22Rv1 (cell line): ENCODE results near the gene P3H1.

Experiments used
- H3K27ac ChIP-seq: fragments of 450-650 bp; 2 replicates; pipeline ENCODE4 v1.5.1; 2017
- ZFX ChIP-seq: fragments of 450-650 bp; IDR thresholded peaks from 2 replicates; pipeline ENCODE4 v1.6.1; 2017; ENCODE audit warnings: antibody characterized with exemption, borderline replicate concordance
- TF ChIP-seq, protein P1 (sequence below): fragments of 450-650 bp; IDR thresholded peaks from 2 replicates; pipeline ENCODE4 v1.5.1; 2017; ENCODE audit warnings: mild to moderate bottlenecking

P3H1 gene

GRCh38 chr1:42738678-42739226, 28.1 kb downstream of the P3H1 start:
- TF ChIP-seq ZFX, result no peak
- TF ChIP-seq, protein P1, sequence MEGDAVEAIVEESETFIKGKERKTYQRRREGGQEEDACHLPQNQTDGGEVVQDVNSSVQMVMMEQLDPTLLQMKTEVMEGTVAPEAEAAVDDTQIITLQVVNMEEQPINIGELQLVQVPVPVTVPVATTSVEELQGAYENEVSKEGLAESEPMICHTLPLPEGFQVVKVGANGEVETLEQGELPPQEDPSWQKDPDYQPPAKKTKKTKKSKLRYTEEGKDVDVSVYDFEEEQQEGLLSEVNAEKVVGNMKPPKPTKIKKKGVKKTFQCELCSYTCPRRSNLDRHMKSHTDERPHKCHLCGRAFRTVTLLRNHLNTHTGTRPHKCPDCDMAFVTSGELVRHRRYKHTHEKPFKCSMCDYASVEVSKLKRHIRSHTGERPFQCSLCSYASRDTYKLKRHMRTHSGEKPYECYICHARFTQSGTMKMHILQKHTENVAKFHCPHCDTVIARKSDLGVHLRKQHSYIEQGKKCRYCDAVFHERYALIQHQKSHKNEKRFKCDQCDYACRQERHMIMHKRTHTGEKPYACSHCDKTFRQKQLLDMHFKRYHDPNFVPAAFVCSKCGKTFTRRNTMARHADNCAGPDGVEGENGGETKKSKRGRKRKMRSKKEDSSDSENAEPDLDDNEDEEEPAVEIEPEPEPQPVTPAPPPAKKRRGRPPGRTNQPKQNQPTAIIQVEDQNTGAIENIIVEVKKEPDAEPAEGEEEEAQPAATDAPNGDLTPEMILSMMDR, result no peak
- no peak overlapping the region for H3K27ac ChIP-seq

- TF ChIP-seq ZFX, result no peak
- TF ChIP-seq, protein P1, result no peak
- no peak overlapping the region for H3K27ac ChIP-seq
Measured at GRCh38 chr1:42737986-42738677, 28.7 kb downstream of the P3H1 start.

DNA sequence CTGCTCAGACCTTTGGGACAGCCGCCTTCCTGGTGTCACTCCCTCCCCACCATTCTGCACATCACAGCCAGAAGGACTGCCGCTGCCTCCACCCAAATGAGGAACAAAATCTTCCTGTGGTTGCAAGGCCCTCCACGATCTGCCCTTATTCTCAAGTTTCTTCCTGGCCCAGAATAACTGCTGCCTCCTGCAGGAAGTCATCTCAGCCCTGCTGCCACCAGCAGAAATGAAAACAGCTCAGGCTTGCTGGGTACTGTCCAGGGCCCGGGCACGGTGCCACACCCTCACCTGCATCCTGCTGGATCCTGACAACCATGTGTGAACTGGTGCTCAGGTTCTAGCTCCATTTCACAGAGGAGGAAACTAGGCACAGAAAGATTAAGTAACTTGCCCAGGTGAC, 29.6 kb downstream of the P3H1 start:
- H3K27ac ChIP-seq, result no peak overlapping the region
- no peak for TF ChIP-seq ZFX
- TF ChIP-seq, protein P1, result no peak

GRCh38 chr1:42736571-42737200, 30.1 kb downstream of the P3H1 start:
- TF ChIP-seq, protein P1, result no peak
- no peak for TF ChIP-seq ZFX
- no peak overlapping the region for H3K27ac ChIP-seq

DNA sequence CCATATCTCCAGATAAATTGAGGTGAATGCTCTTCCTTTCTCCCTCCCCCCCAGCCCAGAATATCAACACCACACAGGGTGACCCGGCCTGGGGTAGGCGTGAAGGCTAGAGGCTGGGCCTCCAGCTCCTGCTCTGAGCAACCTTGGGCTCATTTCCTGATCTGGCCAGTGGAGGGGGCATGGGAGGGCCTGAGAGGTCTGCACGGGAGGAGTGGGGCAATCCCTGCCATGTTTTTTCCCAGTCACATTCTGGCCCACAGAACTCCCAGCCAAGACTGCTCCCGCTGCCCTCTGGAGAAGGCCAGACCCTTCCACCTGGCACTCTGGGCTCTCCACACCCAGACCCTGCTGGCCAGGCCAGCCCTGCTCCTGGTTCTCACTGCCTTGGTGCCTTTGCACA, 30.7 kb downstream of the P3H1 start:
- H3K27ac ChIP-seq, result no peak overlapping the region
- TF ChIP-seq ZFX, result no peak
- TF ChIP-seq, protein P1, result peak; percentile 55

- no peak for TF ChIP-seq ZFX
- TF ChIP-seq, protein P1, result no peak
- no peak overlapping the region for H3K27ac ChIP-seq
Measured at GRCh38 chr1:42735477-42736105, 31.2 kb downstream of the P3H1 start.
